ENCODE measurements around the gene PBX1.

Gene PBX1

DNA sequence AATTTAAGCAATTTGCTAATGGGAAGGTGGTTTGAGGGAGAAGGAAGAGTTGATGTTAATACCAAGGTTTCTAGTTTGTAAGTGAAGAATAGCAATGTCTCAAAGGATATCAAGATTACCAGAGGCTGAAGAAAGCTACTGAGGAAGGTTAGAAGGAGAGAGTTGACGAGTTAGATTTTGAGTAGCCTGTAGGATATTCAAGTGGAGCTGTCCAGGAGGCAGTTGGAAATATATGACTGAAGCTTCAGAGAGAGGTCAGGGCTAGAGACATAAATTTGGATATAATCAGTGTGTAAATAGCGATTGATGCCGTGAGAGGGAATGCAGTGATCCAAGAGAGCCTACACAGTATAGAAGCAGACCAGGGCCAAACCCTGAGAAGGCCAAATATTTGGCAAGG, 48.4 kb downstream of the PBX1 start:
- TF ChIP-seq CTCF (IDR thresholded peaks at IDR 0.05; ENCODE audit: low read depth, low read length), result no peak
- DNase-seq (ENCODE audit: low read depth in 2 of 2), result no peak
- H3K4me3 ChIP-seq (replicated peaks in 1 of 2; ENCODE audit: low read depth in 2 of 2, low read length in 2 of 2), result no peak overlapping the region

DNA sequence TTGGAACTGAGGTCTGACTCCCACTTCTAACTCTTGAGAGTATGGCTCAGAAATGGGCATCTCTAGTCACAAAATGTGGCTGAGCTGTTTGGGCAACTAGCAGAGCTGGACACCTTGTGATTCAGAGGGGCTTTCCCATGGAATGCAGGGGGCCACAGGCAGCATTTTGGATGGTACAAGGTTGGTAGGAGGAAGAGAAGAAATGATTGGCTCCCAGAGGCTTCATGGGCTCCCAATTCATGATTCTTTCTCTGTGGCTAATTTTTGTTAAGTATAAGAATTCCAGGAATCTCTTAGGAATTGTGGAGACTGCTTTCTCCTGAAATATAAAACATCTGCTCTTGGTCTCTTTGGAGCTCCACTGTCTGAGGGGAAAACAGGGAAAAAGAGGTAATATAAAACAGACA, 49.7 kb downstream of the PBX1 start:
- TF ChIP-seq CTCF (IDR thresholded peaks at IDR 0.05; ENCODE audit: low read depth, low read length), result no peak
- DNase-seq (ENCODE audit: low read depth in 2 of 2), result no peak
- no peak overlapping the region for H3K4me3 ChIP-seq (replicated peaks in 1 of 2; ENCODE audit: low read depth in 2 of 2, low read length in 2 of 2)

DNA sequence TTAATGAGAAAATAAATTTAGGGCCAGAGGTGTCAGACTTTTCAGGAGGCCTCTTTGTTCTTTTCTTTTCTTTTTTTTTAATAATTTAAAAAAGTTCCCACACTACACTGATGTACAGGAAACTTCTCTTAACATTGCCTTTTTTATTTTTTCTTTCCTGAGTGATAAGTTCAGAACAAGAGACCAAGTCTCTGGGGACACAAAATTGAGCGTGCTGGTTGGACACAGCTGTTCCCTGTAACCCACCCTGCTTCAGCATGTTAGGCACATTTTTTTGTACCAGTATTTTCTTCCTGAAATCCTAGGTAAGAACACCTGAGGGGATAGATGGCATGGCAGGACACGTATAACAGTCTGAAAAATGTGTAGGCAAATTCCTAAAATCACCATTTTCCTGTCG, 50.1 kb downstream of the PBX1 start:
- TF ChIP-seq CTCF (IDR thresholded peaks at IDR 0.05; ENCODE audit: low read depth, low read length), result no peak
- no peak overlapping the region for H3K4me3 ChIP-seq (replicated peaks in 1 of 2; ENCODE audit: low read depth in 2 of 2, low read length in 2 of 2)
- no peak for DNase-seq (ENCODE audit: low read depth in 2 of 2)

DNA sequence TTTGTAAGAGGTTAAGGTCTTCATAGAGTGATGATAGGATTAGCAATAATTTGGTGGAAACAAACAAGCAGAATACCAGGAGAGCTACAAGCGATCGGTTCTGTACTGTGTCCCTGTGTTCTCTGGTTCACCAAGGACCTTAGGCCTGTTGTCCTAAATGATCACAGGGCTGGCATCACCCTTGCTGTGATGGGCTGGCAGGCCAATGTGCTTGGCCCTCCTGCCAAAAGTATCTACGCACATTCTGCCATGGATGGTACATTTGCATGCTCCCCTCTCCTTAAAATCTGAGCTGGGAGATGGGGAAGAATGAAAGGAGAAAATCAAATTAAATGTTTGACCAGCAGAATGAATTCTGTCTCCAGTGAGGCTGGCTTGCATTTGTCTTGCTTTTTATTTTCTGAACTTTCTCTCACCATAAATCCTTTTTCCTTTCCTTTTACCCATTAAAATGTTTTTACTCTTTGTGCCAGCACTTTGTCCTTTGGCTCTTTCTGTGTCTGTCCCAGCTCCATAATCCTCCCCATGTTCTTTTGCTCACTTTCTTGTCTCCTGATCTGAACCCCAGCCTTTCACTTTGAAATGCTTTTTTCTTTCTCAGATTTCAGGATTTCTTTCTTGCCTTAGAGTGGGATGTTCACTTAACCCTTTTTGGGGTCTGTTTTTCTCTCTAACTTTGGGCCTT, 51.7 kb downstream of the PBX1 start:
- no peak for TF ChIP-seq CTCF (IDR thresholded peaks at IDR 0.05; ENCODE audit: low read depth, low read length)
- H3K4me3 ChIP-seq (replicated peaks in 1 of 2; ENCODE audit: low read depth in 2 of 2, low read length in 2 of 2), result no peak overlapping the region
- no peak for DNase-seq (ENCODE audit: low read depth in 2 of 2)

DNA sequence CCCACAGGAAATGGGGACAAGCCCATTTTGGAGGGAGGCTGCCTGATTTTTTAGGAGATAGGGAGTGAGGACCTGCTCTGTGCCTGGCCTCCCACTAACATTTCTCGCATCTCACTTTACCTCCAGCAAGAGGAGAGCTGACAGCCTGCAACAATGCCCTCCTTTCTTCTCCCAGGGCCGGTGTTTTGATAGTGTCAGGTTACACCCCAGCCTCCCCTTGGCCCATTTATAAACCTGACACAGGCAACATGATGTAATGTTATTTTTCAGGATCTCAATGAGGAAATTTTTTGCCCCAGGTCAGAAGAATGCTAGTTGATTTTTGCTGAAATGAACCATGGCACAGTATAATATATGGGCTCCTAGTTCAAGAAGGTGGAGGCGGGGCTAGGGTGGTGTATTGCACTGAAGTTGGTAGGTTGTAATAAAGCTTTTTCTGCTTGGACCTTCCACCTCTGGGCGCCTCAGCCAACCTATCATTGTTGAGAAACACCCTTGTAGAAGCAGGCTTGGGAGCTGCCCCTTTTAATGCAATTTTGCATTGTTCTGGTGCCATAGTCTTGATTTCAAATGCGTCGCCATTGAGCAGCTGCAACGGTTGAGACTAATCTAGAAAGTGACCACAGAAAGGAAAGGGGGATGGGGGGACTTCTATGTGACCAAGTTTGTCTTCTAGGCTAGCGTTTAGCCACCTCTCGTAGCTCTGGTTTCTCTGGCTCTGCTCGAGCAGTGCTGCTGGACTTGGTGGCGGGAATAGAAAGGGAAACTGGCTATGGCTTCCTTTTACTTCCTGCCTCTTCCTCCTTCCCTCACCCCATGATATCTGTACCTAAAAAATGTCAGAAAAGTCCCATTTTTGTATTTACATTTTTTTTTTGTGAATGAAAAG, 53.0 kb downstream of the PBX1 start:
- no peak for TF ChIP-seq CTCF (IDR thresholded peaks at IDR 0.05; ENCODE audit: low read depth, low read length)
- peak; percentile 68 to 72 for DNase-seq (ENCODE audit: low read depth in 2 of 2)
- H3K4me3 ChIP-seq (replicated peaks in 1 of 2; ENCODE audit: low read depth in 2 of 2, low read length in 2 of 2), result no peak overlapping the region

- TF ChIP-seq CTCF (IDR thresholded peaks at IDR 0.05; ENCODE audit: low read depth, low read length), result no peak
- DNase-seq (ENCODE audit: low read depth in 2 of 2), result no peak
- no peak overlapping the region for H3K4me3 ChIP-seq (replicated peaks in 1 of 2; ENCODE audit: low read depth in 2 of 2, low read length in 2 of 2)
Measured at GRCh38 chr1:164613176-164613575, 54.2 kb downstream of the PBX1 start.
